K562 (cell line): Measurements from ENCODE around the gene AQP9. TPM values are rescaled to one million over a fixed set of nuclear protein-coding genes. Genes with fewer than 3 reads are reported as not detected.

Source experiments
- CCAR2 ChIP-seq: fragments of 200-400 bp; formaldehyde crosslinking; IDR thresholded peaks from 2 replicates; pipeline ENCODE4 v1.6.1; 2017; ENCODE audit warnings: mild to moderate bottlenecking, low read depth, low read length
- CHAMP1 ChIP-seq: fragments of 450-650 bp; IDR thresholded peaks from 2 replicates; pipeline ENCODE4 v1.6.1; 2016; ENCODE audit warnings: mild to moderate bottlenecking
- GTF2B ChIP-seq: IDR thresholded peaks from 2 replicates; pipeline ENCODE4 v1.6.1; 2011; ENCODE audit not compliant: insufficient read length; ENCODE audit errors: extremely low read depth
- GTF3C2 ChIP-seq: IDR thresholded peaks from 3 replicates; pipeline ENCODE4 v1.6.1; 2011; ENCODE audit warnings: borderline replicate concordance, mild to moderate bottlenecking, moderate library complexity; ENCODE audit not compliant: insufficient read length; ENCODE audit errors: extremely low read depth
- LCOR ChIP-seq: sonication (generic); formaldehyde crosslinking; IDR thresholded peaks from 2 replicates; pipeline ENCODE4 v1.8.0; 2022; ENCODE audit warnings: mild to moderate bottlenecking, missing genetic modification reagents
- NR2C2 ChIP-seq, 2 experiments: fragments of 200-800 bp in 1 of 2; sonication (Bioruptor generic) in 1 of 2; sonication (generic) in 1 of 2; formaldehyde crosslinking in 1 of 2; IDR thresholded peaks; 2 replicates each; pipeline versions ENCODE4 v1.6.1 to v1.8.0; 2016 to 2022; ENCODE audit warnings: mild to moderate bottlenecking in 1 of 2, missing compliant biosample characterization in 1 of 2, missing genetic modification characterization in 1 of 2, missing genetic modification reagents in 1 of 2
- RERE ChIP-seq: sonication (generic); formaldehyde crosslinking; IDR thresholded peaks from 2 replicates; pipeline ENCODE4 v1.8.0; 2023; ENCODE audit warnings: missing genetic modification reagents, mild to moderate bottlenecking, borderline replicate concordance
- polyA plus RNA-seq, 8 experiments: library from polyadenylated mRNA; depleted of rRNA in 4 of 8; stranded (reverse) in 5 of 8; unstranded in 3 of 8; fragments of >200 nt; fragmentation: Nextera tagmentation in 2 of 8; fragmentation: Illumina TruSeq in 1 of 8; extraction: Ambion mirVana in 2 of 8; extraction: Trizol in 1 of 8; gene quantifications; 2 replicates each; pipeline versions ENCODE4 v1.2.1 to v1.2.3, GENCODE V29; 2011 to 2014; ENCODE audit warnings: inconsistent platforms in 1 of 8, missing spikeins in 1 of 8
- total RNA-seq, 7 experiments: library from RNA; depleted of rRNA in 6 of 7; stranded (reverse); fragments of >200 nt in 6 of 7; fragmentation: Illumina TruSeq in 2 of 7; extraction: Trizol in 2 of 7; gene quantifications; 2 replicates each; pipeline versions ENCODE4 v1.2.1 to v1.2.3, GENCODE V29; 2011 to 2021; ENCODE audit warnings: low replicate concordance in 1 of 7
- TF ChIP-seq, protein P1 (sequence below), 2 experiments: fragments of 450-650 bp; IDR thresholded peaks; 2 replicates each; pipeline ENCODE4 v1.6.1; 2018; ENCODE audit warnings: mild to moderate bottlenecking in 2 of 2, low read depth in 1 of 2; ENCODE audit not compliant: partially characterized antibody in 2 of 2

The AQP9 gene
- total and polyA plus RNA-seq, 9 of the 15 experiments (the other 6 are each of a cell fraction or from before 2014, with no cell fraction given) = 0.04 to 0.33 (median 0.07) TPM; not detected in 4

- TF ChIP-seq GTF3C2 (no peak), LCOR (CRISPR knock-in tag) (peak; percentile 41; the same call in 1 of the 2 replicates), RERE (no peak), GTF2B (no peak), CCAR2 (no peak), NR2C2 (CRISPR knock-in tag; IDR thresholded peaks at IDR 0.05) (no peak), NR2C2 (tag; IDR thresholded peaks at IDR 0.05) (0 out of 2 replicates have a peak, but pooled peaks have one; percentile 40), CHAMP1 (peak; percentile 93)
- TF ChIP-seq, protein P1, sequence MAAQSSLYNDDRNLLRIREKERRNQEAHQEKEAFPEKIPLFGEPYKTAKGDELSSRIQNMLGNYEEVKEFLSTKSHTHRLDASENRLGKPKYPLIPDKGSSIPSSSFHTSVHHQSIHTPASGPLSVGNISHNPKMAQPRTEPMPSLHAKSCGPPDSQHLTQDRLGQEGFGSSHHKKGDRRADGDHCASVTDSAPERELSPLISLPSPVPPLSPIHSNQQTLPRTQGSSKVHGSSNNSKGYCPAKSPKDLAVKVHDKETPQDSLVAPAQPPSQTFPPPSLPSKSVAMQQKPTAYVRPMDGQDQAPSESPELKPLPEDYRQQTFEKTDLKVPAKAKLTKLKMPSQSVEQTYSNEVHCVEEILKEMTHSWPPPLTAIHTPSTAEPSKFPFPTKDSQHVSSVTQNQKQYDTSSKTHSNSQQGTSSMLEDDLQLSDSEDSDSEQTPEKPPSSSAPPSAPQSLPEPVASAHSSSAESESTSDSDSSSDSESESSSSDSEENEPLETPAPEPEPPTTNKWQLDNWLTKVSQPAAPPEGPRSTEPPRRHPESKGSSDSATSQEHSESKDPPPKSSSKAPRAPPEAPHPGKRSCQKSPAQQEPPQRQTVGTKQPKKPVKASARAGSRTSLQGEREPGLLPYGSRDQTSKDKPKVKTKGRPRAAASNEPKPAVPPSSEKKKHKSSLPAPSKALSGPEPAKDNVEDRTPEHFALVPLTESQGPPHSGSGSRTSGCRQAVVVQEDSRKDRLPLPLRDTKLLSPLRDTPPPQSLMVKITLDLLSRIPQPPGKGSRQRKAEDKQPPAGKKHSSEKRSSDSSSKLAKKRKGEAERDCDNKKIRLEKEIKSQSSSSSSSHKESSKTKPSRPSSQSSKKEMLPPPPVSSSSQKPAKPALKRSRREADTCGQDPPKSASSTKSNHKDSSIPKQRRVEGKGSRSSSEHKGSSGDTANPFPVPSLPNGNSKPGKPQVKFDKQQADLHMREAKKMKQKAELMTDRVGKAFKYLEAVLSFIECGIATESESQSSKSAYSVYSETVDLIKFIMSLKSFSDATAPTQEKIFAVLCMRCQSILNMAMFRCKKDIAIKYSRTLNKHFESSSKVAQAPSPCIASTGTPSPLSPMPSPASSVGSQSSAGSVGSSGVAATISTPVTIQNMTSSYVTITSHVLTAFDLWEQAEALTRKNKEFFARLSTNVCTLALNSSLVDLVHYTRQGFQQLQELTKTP (IDR thresholded peaks at IDR 0.05; ENCODE audit: low read depth in 1 of 2, partially characterized antibody in 2 of 2) = peak in 1 of 2 experiments; percentile 64
Measured at GRCh38 chr15:58110999-58111717, 27.0 kb upstream of the AQP9 start (continued).
